Endothelial cell of umbilical vein (primary cell): ENCODE data around the gene SGSM2. TPM values are rescaled to one million over a fixed set of nuclear protein-coding genes. Genes with fewer than 3 reads are reported as not detected.
A peak's percentile ranks its signal among the peaks of the same experiment; 100 is the strongest.

Experiments used
- BruUV-seq: library from RNA; stranded (reverse); fragments of 400-500 nt; replicated peaks from 2 replicates; lab custom pipeline; 2021; lab: Mats Ljungman, UMichigan
- CTCF ChIA-PET: fragments of 300-600, 350-600 bp; sonication (Branson Sonifier 250); formaldehyde crosslinking; loops from one replicate; lab custom pipeline; 2021; ENCODE audit warnings: antibody characterized with exemption, inconsistent platforms; lab: Charles Lee
- POLR2A ChIA-PET: fragments of 300-600, 350-600 bp; sonication (Branson Sonifier 250); formaldehyde crosslinking; loops from one replicate; lab custom pipeline; 2021; ENCODE audit warnings: antibody characterized with exemption, inconsistent platforms; lab: Charles Lee
- DNase-seq: peaks from one replicate; pipeline ENCODE4 v3.0.0-alpha.2; 2011; ENCODE audit warnings: low read depth, low spot score
- FAIRE-seq: peaks from 2 replicates; lab custom pipeline; 2011; peaks lifted over from hg19 to GRCh38; lab: Jason Lieb, UNC
- H2AFZ ChIP-seq: 2 replicates; pipeline ENCODE4 v1.6.0; 2012; ENCODE audit warnings: low read depth, low read length, control low read depth, inconsistent platforms
- H3K27ac ChIP-seq: 2 replicates; pipeline ENCODE4 v1.5.1; 2011; ENCODE audit warnings: low read depth, mild to moderate bottlenecking, control low read depth, low read length, moderate library complexity; ENCODE audit not compliant: insufficient read depth
- H3K27me3 ChIP-seq, 2 experiments: 2 replicates each; pipeline versions ENCODE4 v1.6.0 to v1.6.1; 2011; ENCODE audit warnings: low read length in 2 of 2, mixed read lengths in 1 of 2; ENCODE audit not compliant: control insufficient read depth in 2 of 2, insufficient read depth in 2 of 2
- H3K36me3 ChIP-seq, 2 experiments: 2 replicates in 1 of 2; 3 replicates in 1 of 2; pipeline ENCODE4 v1.5.1; 2011; ENCODE audit warnings: low read length in 2 of 2, mild to moderate bottlenecking in 1 of 2, moderate library complexity in 1 of 2; ENCODE audit not compliant: control insufficient read depth in 2 of 2, insufficient read depth in 2 of 2; ENCODE audit errors: extremely low read depth in 1 of 2
- H3K4me1 ChIP-seq: 3 replicates; pipeline ENCODE4 v1.5.1; 2011; ENCODE audit warnings: mild to moderate bottlenecking, low read length; ENCODE audit not compliant: control insufficient read depth, insufficient read depth; ENCODE audit errors: extremely low read depth
- H3K4me2 ChIP-seq: 2 replicates; pipeline ENCODE4 v1.6.1; 2011; ENCODE audit warnings: low read length, control low read depth, mixed read lengths; ENCODE audit not compliant: insufficient read depth
- H3K4me3 ChIP-seq, 3 experiments: fragments of 200-600 bp in 1 of 3; sonication (generic), shearing (Covaris generic) in 1 of 3; replicated peaks in 1 of 3; 2 replicates each; pipeline ENCODE4 v1.5.1; 2011 to 2016; ENCODE audit warnings: control low read depth in 3 of 3, low read length in 3 of 3, mild to moderate bottlenecking in 2 of 3, inconsistent platforms in 1 of 3, low read depth in 1 of 3, moderate library complexity in 1 of 3; ENCODE audit not compliant: insufficient read depth in 1 of 3
- H3K79me2 ChIP-seq: 2 replicates; pipeline ENCODE4 v1.6.0; 2012; ENCODE audit warnings: low read length, inconsistent platforms; ENCODE audit not compliant: control insufficient read depth, insufficient read depth
- H3K9ac ChIP-seq: replicated peaks from 2 replicates; pipeline ENCODE3; 2011; ENCODE audit warnings: low read length, control low read depth; ENCODE audit not compliant: insufficient read depth; ENCODE audit errors: extremely low read depth
- H3K9me1 ChIP-seq: replicated peaks from 3 replicates; pipeline ENCODE4 v1.6.0; 2011; ENCODE audit warnings: mild to moderate bottlenecking, low read length; ENCODE audit not compliant: control insufficient read depth, insufficient read depth; ENCODE audit errors: extremely low read depth
- H3K9me3 ChIP-seq: replicated peaks from 2 replicates; pipeline ENCODE4 v1.5.1; 2012; ENCODE audit warnings: low read length, inconsistent platforms; ENCODE audit not compliant: control insufficient read depth, insufficient read depth
- H4K20me1 ChIP-seq: replicated peaks from 2 replicates; pipeline ENCODE3; 2011; ENCODE audit warnings: mild to moderate bottlenecking, low read length; ENCODE audit not compliant: control insufficient read depth, insufficient read depth; ENCODE audit errors: extremely low read depth
- EZH2 ChIP-seq: IDR thresholded peaks from 2 replicates; pipeline ENCODE4 v1.6.1; 2012; ENCODE audit warnings: borderline replicate concordance, low read depth, mild to moderate bottlenecking, moderate library complexity, low read length, inconsistent platforms; ENCODE audit not compliant: severe bottlenecking
- GATA2 ChIP-seq: IDR thresholded peaks from 2 replicates; pipeline ENCODE4 v1.7.0; 2011; ENCODE audit warnings: low read depth, mild to moderate bottlenecking, moderate library complexity, mixed read lengths, low read length; ENCODE audit not compliant: insufficient read length, insufficient read depth
- JUN ChIP-seq: IDR thresholded peaks from 2 replicates; pipeline ENCODE4 v1.6.1; 2011; ENCODE audit warnings: borderline replicate concordance, low read depth; ENCODE audit not compliant: insufficient read length, insufficient read depth
- MAX ChIP-seq: IDR thresholded peaks from 2 replicates; pipeline ENCODE4 v1.6.1; 2011; ENCODE audit not compliant: insufficient read depth, insufficient read length
- MYC ChIP-seq: IDR thresholded peaks from one replicate; pipeline ENCODE4 v1.6.1; 2011; ENCODE audit warnings: mild to moderate bottlenecking, low read depth, low read length
- POLR2A ChIP-seq: IDR thresholded peaks from 2 replicates; pipeline ENCODE4 v1.6.1; 2012; ENCODE audit warnings: low read depth, mild to moderate bottlenecking, control low read depth, low read length
- POLR2AphosphoS5 ChIP-seq: IDR thresholded peaks from 2 replicates; pipeline ENCODE4 v1.6.1; 2012; ENCODE audit warnings: low read depth, mild to moderate bottlenecking, control low read depth, low read length, moderate library complexity; ENCODE audit not compliant: insufficient read depth
- dilution Hi-C: fragments of 300-500 bp; cut with MboI; formaldehyde crosslinking; loops from one replicate; pipeline ENCODE4 v1.15.0; 2019; ENCODE audit warnings: low sequenced_read_pairs; ENCODE audit not compliant: extremely low pct_ligation_motif_present
- intact Hi-C: fragments of 100-400 bp; cut with micrococcal nuclease; formaldehyde crosslinking; loops from one replicate; pipeline ENCODE4 v1.10.0; 2022
- polyA plus RNA-seq, 4 experiments: library from polyadenylated mRNA; depleted of rRNA in 3 of 4; stranded (reverse) in 3 of 4; unstranded in 1 of 4; fragments of >200 nt; gene quantifications; 2 replicates each; pipeline versions ENCODE4 v1.2.1 to v1.2.3, GENCODE V29; 2011 to 2012; ENCODE audit warnings: missing spikeins in 1 of 4
- total RNA-seq: library from RNA; stranded (reverse); gene quantifications from 2 replicates; pipeline ENCODE4 v1.2.3, GENCODE V29; 2021
- TF ChIP-seq, protein P1 (sequence below), 2 donors: IDR thresholded peaks; 1 replicate in 1 of 2; 2 replicates in 1 of 2; pipeline ENCODE4 v1.5.1; 2011; ENCODE audit warnings: low read length in 2 of 2, mild to moderate bottlenecking in 2 of 2, moderate library complexity in 2 of 2, control low read depth in 1 of 2, inconsistent platforms in 1 of 2, low read depth in 1 of 2; ENCODE audit not compliant: insufficient read depth in 1 of 2; ENCODE audit errors: extremely low read depth in 1 of 2

Gene SGSM2
- total and polyA plus RNA-seq, 2 donors (not counting 3 experiments of a cell fraction or from before 2014, with no cell fraction given), result 61.6 to 94.5 TPM

DNA sequence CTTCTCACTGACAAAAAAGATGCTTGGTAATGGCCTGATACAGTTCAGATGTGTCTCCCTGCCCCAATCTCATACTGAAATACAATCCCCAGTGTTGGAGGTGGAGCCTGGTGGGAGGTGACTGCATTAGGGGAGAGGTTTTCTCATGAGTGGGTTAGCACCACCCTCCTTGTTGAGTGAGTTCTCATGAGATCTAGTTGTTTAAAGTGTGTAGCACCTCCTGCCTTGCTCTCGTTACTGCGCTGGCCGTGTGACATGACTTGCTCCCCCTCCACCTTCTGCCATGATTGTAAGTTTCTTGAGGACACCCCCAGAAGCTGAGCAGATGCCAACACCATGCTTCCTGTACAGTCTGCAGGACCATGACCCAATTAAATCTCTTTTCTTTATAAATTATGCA is 6.0 kb upstream of the SGSM2 start:
- no TSS peak for BruUV-seq
- no peak for DNase-seq
- H3K27ac ChIP-seq, result no peak overlapping the region
- peaks cover 28 to 35% of the 10 kb centered on the region in 2 experiments for H3K36me3 ChIP-seq
- H3K9ac ChIP-seq, result no peak overlapping the region
- peaks cover 37% of the 10 kb centered on the region for H3K79me2 ChIP-seq
- intact Hi-C loops (loop anchor here (10.0 kb wide), 1 partner anchor 617 kb away; the partner anchor contains the start of gene TLCD2), dilution Hi-C loops (no loop called here)
- no peaks in the 10 kb centered on the region for H3K9me3 ChIP-seq
- TF ChIP-seq JUN, result no peak
- TF ChIP-seq EZH2, result no peak
- no peak for TF ChIP-seq MAX
- TF ChIP-seq GATA2, result no peak
- TF ChIP-seq MYC, result no peak
- H4K20me1 ChIP-seq, result no peaks in the 10 kb centered on the region
- H3K4me1 ChIP-seq, result peaks cover 9% of the 10 kb centered on the region
- H3K27me3 ChIP-seq, result no peaks in the 10 kb centered on the region
- ChIA-PET POLR2A (interaction anchor here (1.4 kb wide), 1 partner anchor 28 kb away, joined by 3 read pairs; the partner anchor contains the start of genes SMG6 and SRR), CTCF (interaction anchor here (0.9 to 1.7 kb wide), 4 partner anchors 8 to 277 kb away, joined by 3 read pairs; partner anchors contain the start of gene HIC1)
- no peak overlapping the region for H3K4me3 ChIP-seq
- no peak overlapping the region for H3K4me2 ChIP-seq
- FAIRE-seq, result no peak
- no peak overlapping the region for H2AFZ ChIP-seq
- H3K9me1 ChIP-seq, result no peaks in the 10 kb centered on the region

DNA sequence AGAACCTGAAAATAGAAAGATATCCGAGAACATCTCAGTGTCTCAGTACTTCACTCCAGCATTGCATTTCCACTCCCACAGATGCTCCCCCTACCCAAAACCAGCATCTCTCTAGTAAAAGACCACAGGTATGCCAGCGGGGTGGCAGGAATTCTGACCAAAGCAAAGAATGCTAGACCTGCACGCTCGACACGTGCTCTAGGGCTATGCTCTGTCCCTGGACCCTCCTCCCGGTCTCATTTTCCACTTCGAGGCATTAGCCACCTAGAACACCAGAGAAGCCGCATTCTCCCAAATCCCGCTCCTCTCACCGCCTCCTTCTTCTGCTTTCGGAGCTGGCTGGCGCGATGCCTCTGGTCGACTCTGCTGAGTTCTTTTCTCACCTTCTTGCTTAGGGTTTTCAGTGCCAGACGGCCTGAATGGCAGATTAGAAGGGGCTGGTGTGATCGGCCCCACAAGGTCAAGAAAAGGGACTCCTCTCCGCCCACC is 1.5 kb upstream of the SGSM2 start:
- dilution Hi-C loops (no loop called here), intact Hi-C loops (loop anchor here (1.0 to 10.0 kb wide), 5 partner anchors 24 to 621 kb away; partner anchors contain the start of genes MNT, SMG6, SRR and TLCD2)
- CTCF ChIA-PET, result interaction anchor here (0.7 to 5.4 kb wide), 8 partner anchors 17 to 281 kb away, joined by 3 to 42 read pairs (median 6); partner anchors contain the start of gene HIC1

More for the DNA sequence above, 1.5 kb upstream of the SGSM2 start:
- Histone ChIP-seq H3K27ac (peak overlapping the region; percentile 26), H2AFZ (peak overlapping the region; percentile 82), H3K27me3 (no peaks in the 10 kb centered on the region), H3K4me3 (peak overlapping the region; percentile 56 to 85 (median 72)), H3K4me2 (peak overlapping the region; percentile 84), H3K36me3 (peaks cover 14 to 19% of the 10 kb centered on the region in 2 experiments), H4K20me1 (no peaks in the 10 kb centered on the region), H3K79me2 (peaks cover 34% of the 10 kb centered on the region), H3K9me1 (no peaks in the 10 kb centered on the region), H3K4me1 (peaks cover 16% of the 10 kb centered on the region), H3K9ac (peak overlapping the region; percentile 75), H3K9me3 (no peaks in the 10 kb centered on the region)
- TSS peak; percentile 46 for BruUV-seq
- DNase-seq (no peak), FAIRE-seq (no peak)
- POLR2A ChIA-PET, result interaction anchor here (0.9 to 1.5 kb wide), 3 partner anchors 9 to 66 kb away, joined by 3 to 5 read pairs (median 4); no protein-coding TSS in a partner anchor
- TF ChIP-seq, protein P1, sequence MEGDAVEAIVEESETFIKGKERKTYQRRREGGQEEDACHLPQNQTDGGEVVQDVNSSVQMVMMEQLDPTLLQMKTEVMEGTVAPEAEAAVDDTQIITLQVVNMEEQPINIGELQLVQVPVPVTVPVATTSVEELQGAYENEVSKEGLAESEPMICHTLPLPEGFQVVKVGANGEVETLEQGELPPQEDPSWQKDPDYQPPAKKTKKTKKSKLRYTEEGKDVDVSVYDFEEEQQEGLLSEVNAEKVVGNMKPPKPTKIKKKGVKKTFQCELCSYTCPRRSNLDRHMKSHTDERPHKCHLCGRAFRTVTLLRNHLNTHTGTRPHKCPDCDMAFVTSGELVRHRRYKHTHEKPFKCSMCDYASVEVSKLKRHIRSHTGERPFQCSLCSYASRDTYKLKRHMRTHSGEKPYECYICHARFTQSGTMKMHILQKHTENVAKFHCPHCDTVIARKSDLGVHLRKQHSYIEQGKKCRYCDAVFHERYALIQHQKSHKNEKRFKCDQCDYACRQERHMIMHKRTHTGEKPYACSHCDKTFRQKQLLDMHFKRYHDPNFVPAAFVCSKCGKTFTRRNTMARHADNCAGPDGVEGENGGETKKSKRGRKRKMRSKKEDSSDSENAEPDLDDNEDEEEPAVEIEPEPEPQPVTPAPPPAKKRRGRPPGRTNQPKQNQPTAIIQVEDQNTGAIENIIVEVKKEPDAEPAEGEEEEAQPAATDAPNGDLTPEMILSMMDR (IDR thresholded peaks at IDR 0.05; ENCODE audit: extremely low read depth in 1 of 2, insufficient read depth in 1 of 2, low read depth in 1 of 2, low read length in 2 of 2), result no peak
- TF ChIP-seq EZH2 (no peak), MAX (no peak), POLR2AphosphoS5 (no peak), JUN (no peak), POLR2A (no peak), MYC (no peak)
